HEK293T (cell line): Measurements from ENCODE around the gene TMEM123.

Source experiments
- FOXA1 ChIP-seq: fragments of 450-650 bp; IDR thresholded peaks from 2 replicates; pipeline ENCODE4 v1.6.1; 2016; ENCODE audit warnings: mild to moderate bottlenecking
- FOXM1 ChIP-seq: fragments of 450-650 bp; IDR thresholded peaks from 2 replicates; pipeline ENCODE4 v1.6.1; 2017; ENCODE audit warnings: mild to moderate bottlenecking, borderline replicate concordance

DNA sequence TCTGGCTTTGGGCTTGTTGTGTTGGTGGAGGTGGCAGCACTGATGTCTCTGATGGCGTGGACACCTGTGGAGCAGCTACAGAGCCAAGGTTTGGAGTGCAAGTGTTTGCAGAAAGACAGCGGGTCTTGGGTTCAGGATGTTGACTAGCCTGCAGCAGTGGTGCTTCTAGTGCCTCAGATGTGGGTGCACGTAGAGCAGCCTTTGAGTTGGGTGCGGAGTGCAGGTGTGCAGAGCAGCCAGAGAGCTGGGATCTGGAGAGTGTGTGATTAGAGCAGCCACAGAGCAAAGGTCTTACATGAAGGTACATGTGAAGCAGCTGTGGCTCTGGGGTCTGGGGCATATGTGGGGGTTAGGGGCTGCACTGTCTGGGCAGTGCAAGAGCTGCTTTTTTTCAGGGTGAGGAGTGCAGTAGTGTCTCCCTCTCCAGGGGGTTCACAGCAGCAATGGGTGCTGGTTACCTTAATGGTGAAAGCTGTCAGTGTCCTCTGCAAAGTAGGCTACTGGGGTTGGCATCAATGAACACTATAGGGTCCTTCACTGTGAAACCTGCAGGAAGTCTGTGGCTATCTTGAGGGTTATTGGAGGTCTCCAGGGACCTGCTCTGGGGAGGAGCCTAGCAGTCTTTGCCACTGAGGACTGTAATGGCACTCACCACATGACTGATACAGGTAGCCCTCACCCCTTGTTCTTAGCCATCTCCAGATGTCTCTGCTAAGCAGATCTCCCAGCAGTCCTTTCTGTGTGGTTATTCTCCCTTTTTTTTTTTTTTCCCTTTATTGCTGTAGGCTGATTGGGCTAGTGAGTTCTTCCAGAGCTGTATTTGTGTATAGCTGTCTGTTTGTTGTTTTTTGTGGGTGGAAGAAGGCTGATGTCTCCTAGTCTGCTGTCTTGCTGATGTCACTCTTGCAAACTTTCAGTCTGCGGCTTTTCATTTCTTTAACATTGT, 91.2 kb downstream of the TMEM123 start:
- no peak for TF ChIP-seq FOXA1
- TF ChIP-seq FOXM1, result no peak
